MCF 10A (cell line): Measurements from ENCODE around the gene GSG1L. TPM values are rescaled to one million over a fixed set of nuclear protein-coding genes. Genes with fewer than 3 reads are reported as not detected.

Experiments used
- BruUV-seq: library from RNA; stranded (reverse); fragments of 400-500 nt; replicated peaks from 2 replicates; lab custom pipeline; 2021; lab: Mats Ljungman, UMichigan
- CTCF ChIA-PET: fragments of 300-600 bp; sonication (Branson Sonifier 250); formaldehyde crosslinking; extraction: SDS; loops from one replicate; lab custom pipeline; 2021; ENCODE audit warnings: antibody characterized with exemption, inconsistent platforms; lab: Yijun Ruan, JAX
- POLR2A ChIA-PET: fragments of 300-600, 350-650 bp; sonication (Branson Sonifier 250); formaldehyde crosslinking; extraction: SDS; loops from one replicate; lab custom pipeline; 2020; ENCODE audit warnings: antibody characterized with exemption, inconsistent platforms; lab: Yijun Ruan, JAX
- DNase-seq: peaks from one replicate; pipeline ENCODE4 v3.0.0-alpha.2; 2018; ENCODE audit not compliant: unreplicated experiment
- H3K27ac Mint-ChIP-seq: one replicate; pipeline ENCODE4 v1.8.0; 2022; ENCODE audit warnings: mild to moderate bottlenecking, low read depth, mixed read lengths; ENCODE audit not compliant: unreplicated experiment
- H3K27me3 Mint-ChIP-seq: one replicate; pipeline ENCODE4 v1.8.0; 2022; ENCODE audit warnings: mixed read lengths; ENCODE audit not compliant: insufficient read depth, unreplicated experiment
- H3K36me3 Mint-ChIP-seq: one replicate; pipeline ENCODE4 v1.8.0; 2022; ENCODE audit warnings: mild to moderate bottlenecking, moderate library complexity, mixed read lengths; ENCODE audit not compliant: insufficient read depth, unreplicated experiment
- H3K4me1 Mint-ChIP-seq: one replicate; pipeline ENCODE4 v1.8.0; 2022; ENCODE audit warnings: mixed read lengths; ENCODE audit not compliant: insufficient read depth, unreplicated experiment
- H3K4me3 Mint-ChIP-seq: one replicate; pipeline ENCODE4 v1.8.0; 2022; ENCODE audit warnings: mild to moderate bottlenecking, moderate library complexity, mixed read lengths; ENCODE audit not compliant: unreplicated experiment
- H3K9me3 Mint-ChIP-seq: one replicate; pipeline ENCODE4 v1.8.0; 2022; ENCODE audit warnings: mixed read lengths; ENCODE audit not compliant: unreplicated experiment
- intact Hi-C: fragments of 100-400 bp; cut with micrococcal nuclease; formaldehyde crosslinking; loops from 2 replicates; pipeline ENCODE4 v1.14.1; 2022
- total RNA-seq: library from RNA; stranded (reverse); gene quantifications from 2 replicates; pipeline ENCODE4 v1.2.3, GENCODE V29; 2022
- TF ChIP-seq, protein P1 (sequence below): fragments of 200-600 bp; IDR thresholded peaks from one replicate; pipeline ENCODE4 v1.8.0; 2022; ENCODE audit warnings: antibody characterized with exemption, mild to moderate bottlenecking; ENCODE audit not compliant: unreplicated experiment

The GSG1L gene
- total RNA-seq, 1 experiment from 2014 or later, result not detected

- CTCF ChIA-PET, result no interaction called here
These were observed 200.6 kb downstream of the GSG1L start for GRCh38 chr16:27862953-27863352.

GRCh38 chr16:27860091-27860490 is 203.4 kb downstream of the GSG1L start:
- ChIA-PET POLR2A (no interaction called here), CTCF (no interaction called here)
- Mint-ChIP-seq H3K9me3 (peaks cover 17% of the 10 kb centered on the region), H3K4me1 (no peaks in the 10 kb centered on the region), H3K36me3 (no peaks in the 10 kb centered on the region), H3K27me3 (no peaks in the 10 kb centered on the region), H3K27ac (no peak overlapping the region), H3K4me3 (no peak overlapping the region)
- TF ChIP-seq, protein P1, sequence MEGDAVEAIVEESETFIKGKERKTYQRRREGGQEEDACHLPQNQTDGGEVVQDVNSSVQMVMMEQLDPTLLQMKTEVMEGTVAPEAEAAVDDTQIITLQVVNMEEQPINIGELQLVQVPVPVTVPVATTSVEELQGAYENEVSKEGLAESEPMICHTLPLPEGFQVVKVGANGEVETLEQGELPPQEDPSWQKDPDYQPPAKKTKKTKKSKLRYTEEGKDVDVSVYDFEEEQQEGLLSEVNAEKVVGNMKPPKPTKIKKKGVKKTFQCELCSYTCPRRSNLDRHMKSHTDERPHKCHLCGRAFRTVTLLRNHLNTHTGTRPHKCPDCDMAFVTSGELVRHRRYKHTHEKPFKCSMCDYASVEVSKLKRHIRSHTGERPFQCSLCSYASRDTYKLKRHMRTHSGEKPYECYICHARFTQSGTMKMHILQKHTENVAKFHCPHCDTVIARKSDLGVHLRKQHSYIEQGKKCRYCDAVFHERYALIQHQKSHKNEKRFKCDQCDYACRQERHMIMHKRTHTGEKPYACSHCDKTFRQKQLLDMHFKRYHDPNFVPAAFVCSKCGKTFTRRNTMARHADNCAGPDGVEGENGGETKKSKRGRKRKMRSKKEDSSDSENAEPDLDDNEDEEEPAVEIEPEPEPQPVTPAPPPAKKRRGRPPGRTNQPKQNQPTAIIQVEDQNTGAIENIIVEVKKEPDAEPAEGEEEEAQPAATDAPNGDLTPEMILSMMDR, result no peak
- no TSS peak for BruUV-seq
- intact Hi-C loops, result no loop called here
- DNase-seq, result no peak

More at GRCh38 chr16:27862953-27863352, 200.6 kb downstream of the GSG1L start:
- POLR2A ChIA-PET, result no interaction called here
- no peak overlapping the region for H3K4me3 Mint-ChIP-seq
- intact Hi-C loops, result no loop called here
- DNase-seq, result no peak
- peaks cover 24% of the 10 kb centered on the region for H3K9me3 Mint-ChIP-seq
- TF ChIP-seq, protein P1, result no peak
- no peaks in the 10 kb centered on the region for H3K27me3 Mint-ChIP-seq
- H3K36me3 Mint-ChIP-seq, result no peaks in the 10 kb centered on the region
- no peak overlapping the region for H3K27ac Mint-ChIP-seq
- no TSS peak for BruUV-seq
- no peaks in the 10 kb centered on the region for H3K4me1 Mint-ChIP-seq

GRCh38 chr16:27859020-27859419 is 204.5 kb downstream of the GSG1L start:
- no peaks in the 10 kb centered on the region for H3K4me1 Mint-ChIP-seq
- TF ChIP-seq, protein P1, result no peak
- no peak overlapping the region for H3K27ac Mint-ChIP-seq
- ChIA-PET CTCF (interaction anchor here (0.6 kb wide), 1 partner anchor 163 kb away, joined by 3 read pairs; no protein-coding TSS in a partner anchor), POLR2A (no interaction called here)
- DNase-seq, result no peak
- H3K9me3 Mint-ChIP-seq, result peaks cover 14% of the 10 kb centered on the region
- H3K27me3 Mint-ChIP-seq, result peaks cover 3% of the 10 kb centered on the region
- no peak overlapping the region for H3K4me3 Mint-ChIP-seq
- H3K36me3 Mint-ChIP-seq, result no peaks in the 10 kb centered on the region
- intact Hi-C loops, result no loop called here
- no TSS peak for BruUV-seq

- no peaks in the 10 kb centered on the region for H3K4me1 Mint-ChIP-seq
- DNase-seq, result no peak
- H3K36me3 Mint-ChIP-seq, result no peaks in the 10 kb centered on the region
- H3K27ac Mint-ChIP-seq, result no peak overlapping the region
- peaks cover 49% of the 10 kb centered on the region for H3K27me3 Mint-ChIP-seq
- H3K4me3 Mint-ChIP-seq, result no peak overlapping the region
- ChIA-PET POLR2A (interaction anchor here (0.6 kb wide), 1 partner anchor 11 kb away, joined by 4 read pairs; no protein-coding TSS in a partner anchor), CTCF (interaction anchor here (1.2 kb wide), 1 partner anchor 13 kb away, joined by 4 read pairs; no protein-coding TSS in a partner anchor)
- TF ChIP-seq, protein P1, result no peak
- intact Hi-C loops, result no loop called here
- no peaks in the 10 kb centered on the region for H3K9me3 Mint-ChIP-seq
- BruUV-seq, result no TSS peak
These were observed 209.9 kb downstream of the GSG1L start for GRCh38 chr16:27853651-27854050.
